ENCODE measurements around the gene TLE2.

- no peak for TF ChIP-seq POLR2AphosphoS5 (IDR thresholded peaks at IDR 0.05)
- TF ChIP-seq EP300 (IDR thresholded peaks at IDR 0.05), result no peak
- no peak for TF ChIP-seq CTCF (IDR thresholded peaks at IDR 0.05)
Observed at GRCh38 chr19:3054265-3054971, 25.3 kb upstream of the TLE2 start.

Data from suprapubic skin (tissue), 4 donors.